GM18502 (cell line): ENCODE results near the gene ELOVL4.
A peak's percentile ranks its signal among the peaks of the same experiment; 100 is the strongest.

Experiments
- ATAC-seq: cut with Tn5 transposase; IDR thresholded peaks from one replicate; pipeline ENCODE4 v1.9.1; 2021; ENCODE audit warnings: mild to moderate bottlenecking; ENCODE audit not compliant: unreplicated experiment, poor library complexity

Gene ELOVL4

DNA sequence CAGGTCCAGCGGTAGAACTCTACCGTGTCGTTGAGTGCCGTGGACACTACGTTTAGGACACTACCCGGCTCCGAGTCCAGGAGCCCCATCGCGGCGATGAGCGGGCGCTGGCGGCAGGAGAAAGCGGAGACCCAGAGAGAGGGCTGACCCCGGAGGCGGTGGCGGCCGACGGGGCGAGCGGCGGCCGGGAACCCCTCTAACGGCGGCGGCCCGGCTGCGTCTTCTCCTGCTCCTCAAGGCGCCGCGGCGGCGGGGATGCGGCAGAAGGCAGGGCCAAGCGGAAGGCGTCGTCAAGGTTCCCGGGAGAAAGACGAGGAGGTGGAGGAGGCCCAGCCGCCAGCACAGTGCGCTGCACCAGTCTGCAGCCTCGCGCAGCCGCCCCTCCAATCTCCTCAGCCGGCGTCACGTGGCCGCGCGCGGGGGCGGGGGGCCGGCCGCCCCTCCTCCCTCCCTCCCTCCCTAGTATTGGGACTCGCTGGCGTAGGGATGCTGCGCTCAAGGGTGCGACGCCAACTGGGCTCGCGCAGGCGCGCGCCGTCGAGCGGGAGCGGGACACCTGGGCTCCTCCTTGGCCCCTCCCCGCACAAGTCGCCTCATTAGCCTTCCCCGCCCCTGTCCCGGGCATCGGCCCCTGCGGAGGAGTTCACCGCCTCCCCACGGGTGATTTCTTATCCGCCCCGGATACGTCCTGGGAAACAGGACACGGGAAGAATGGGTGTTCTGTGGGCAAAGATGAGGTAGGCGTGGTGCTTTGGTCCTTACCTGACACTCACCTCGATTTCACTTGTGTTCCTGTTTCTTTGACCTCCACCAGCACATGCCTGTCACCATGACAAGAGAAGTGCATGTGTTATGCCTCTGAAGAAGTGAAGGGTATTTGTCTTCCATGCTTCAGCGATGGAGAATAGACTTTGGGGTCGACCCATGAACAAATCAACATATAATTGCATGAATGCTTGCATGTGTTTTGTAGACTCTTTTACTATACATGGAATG lies at the start of gene ELOVL4:
Gene ELOVL4, minus strand, starts transcription at position 363 of the 996 bp plus-strand sequence. Its CDS starts 274 bp downstream, at position 89.
- peak; percentile 55 for ATAC-seq

DNA sequence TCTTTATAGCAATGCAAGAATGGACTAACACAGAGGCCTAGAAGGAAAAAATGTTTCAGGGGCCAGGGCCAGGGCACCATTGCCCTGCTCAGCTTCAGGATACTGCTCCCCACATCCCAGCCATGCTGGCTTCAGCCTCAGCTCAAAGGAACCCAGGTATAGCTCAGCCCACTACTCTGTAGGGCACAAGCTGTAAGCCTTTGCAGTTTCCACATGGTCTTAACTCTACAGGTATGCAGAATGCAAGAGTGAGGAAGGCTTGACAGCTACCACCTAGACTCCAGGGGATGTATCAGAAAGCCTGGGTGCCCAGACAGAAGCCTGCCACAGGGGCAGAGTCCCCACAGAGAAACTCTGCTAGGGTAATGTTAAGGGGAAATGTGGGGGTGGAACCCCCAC lies 46.6 kb upstream of the ELOVL4 start:
- no peak for ATAC-seq

DNA sequence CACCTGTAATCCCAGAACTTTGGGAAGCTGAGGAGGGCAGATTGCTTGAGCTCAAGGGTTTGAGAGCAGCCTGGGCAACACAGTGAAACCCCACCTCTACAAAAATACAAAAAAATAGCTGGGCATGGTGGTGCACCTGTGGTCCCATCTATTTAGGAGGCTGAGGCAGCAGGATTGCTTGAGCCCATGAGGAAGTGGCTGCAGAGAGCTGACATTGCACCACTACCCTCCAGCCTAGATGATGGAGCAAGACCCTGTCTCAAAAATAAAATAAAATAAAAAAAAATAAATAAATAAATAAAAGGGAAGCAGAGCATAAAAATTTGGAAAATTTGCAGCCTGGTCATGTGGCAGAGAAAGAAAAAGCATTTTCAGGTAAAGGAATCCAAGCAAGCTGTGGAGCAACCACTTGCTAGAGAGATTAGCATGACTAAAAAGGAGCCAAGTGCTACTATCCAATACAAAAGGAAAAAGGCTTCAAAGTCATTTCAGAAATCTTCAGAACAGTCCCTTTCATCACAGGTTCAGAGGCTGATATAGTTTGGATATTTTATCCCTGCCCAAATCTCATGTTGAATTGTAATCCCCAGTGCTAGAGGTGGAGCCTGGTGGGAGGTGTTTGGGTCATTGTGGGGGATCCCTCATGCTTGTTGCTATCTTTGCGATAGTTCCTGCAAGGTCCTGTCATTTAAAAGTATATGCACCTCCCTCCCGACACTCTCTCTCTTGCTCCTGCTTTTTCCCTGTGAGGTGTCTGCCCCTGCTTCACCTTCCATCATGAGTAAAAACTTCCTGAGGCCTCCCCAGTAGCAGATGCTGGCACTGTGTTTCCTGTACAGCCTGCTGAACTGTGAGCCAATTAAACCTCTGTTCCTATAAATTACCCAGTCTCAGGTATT lies 45.9 kb upstream of the ELOVL4 start:
- no peak for ATAC-seq

DNA sequence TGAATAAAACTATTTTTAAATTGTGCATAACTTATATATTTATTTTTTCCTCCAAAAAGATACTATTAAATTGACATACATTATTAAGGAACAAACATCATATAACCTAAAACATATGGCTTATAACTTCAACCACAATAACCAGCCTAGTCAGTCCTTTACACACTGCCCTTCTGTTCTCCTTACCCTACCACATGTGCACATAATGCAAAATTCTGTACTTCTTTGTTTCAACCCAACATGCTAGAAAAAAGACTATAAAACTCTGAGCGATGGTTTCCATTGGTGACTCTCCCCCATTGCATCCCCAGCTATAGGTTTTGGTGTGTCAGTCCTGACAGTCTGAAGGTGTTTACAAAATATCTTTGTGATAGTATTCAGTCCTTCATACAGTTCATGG lies 42.3 kb upstream of the ELOVL4 start:
- ATAC-seq = no peak

DNA sequence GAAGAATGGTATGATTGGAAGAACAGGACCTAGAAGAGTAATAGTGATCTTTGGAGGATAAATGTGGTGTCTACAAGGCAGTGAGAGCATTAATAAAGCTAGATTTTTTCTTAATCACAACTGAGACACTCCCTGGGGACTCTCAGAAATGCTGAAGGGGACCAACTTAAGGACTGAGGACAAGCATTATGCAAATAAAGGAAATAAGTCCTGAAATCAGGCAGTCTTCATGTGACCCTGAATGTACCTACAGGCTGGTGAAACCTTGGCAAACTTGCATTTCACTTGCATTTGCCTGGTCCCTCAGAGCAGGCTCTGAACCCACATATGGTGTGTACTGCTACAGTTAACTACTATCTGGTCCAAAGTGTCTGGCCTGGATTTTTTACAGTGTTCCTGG lies 37.8 kb upstream of the ELOVL4 start:
- no peak for ATAC-seq

DNA sequence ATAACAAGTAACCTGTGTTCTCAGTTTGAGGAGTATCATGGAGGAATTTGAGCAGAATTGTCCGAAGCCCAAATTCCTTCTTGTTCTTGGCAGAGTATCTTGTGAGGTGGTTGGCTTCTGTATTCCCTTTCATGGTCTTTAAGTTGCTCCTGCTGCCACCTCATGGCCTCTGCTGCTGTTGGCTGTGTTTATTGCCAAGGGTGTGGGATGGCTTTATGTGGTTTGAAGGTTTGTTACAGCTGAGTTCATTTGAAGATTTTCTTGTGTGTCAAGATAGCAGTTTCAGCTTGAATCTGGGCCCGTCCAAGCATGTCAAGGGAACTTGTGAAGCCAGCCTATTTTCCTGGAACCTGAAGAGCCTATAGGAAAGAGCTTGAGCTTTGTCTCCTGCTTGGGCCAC lies 36.9 kb upstream of the ELOVL4 start:
- peak; percentile 62 for ATAC-seq

DNA sequence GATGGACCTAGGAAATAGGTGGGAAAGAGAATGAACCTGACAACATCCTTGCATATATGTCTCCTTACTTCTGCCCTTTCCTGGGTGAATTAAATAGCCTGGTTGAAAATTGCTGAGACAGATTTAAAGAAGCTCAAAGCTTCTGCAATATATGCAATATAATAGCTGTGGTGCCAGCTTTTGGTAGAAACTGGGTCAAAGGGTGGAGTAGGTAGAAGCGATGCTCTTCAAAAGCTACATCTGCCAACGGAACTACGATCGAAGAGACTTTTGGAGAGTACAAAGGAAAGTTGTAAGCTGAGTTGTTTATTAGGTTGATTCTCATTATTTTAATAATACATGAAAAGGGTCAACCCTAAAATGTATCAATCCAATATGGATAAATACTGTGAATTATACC lies 34.3 kb upstream of the ELOVL4 start:
- no peak for ATAC-seq

DNA sequence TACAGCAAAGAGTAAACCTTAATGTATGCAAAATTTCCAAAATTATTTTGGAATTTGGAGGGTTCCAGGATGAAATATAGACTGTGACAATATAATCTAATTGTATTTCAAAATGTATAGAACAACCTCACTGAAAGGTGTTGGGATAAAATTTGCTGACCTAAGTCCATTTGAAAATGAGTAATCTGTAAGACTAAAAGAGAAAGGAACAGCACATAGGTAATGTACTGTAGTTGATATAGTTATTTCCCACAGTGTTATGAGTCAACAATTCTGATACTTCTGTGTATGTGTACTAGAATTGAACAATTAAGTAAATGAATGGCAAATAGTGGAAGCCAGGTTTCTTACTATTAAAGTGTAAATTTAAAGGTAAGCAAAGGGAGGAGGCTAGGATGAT lies 23.8 kb upstream of the ELOVL4 start:
- no peak for ATAC-seq

DNA sequence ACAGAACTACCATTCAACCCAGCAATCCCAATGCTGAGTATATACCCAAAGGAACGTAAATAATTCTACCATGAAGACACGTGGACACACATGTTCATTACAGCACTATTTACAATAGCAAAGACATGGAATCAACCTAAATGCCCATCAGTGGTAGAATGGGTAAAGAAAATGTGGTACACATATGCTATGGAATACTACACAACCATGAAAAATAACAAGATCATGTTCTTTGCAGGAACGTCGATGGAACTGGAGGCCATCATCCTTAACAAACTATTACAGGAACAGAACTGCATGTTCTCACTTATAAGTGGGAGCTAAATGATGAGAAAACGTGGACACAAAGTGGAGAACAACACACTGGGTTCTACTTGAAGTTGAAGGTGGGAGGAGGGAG lies 22.4 kb upstream of the ELOVL4 start:
- no peak for ATAC-seq

DNA sequence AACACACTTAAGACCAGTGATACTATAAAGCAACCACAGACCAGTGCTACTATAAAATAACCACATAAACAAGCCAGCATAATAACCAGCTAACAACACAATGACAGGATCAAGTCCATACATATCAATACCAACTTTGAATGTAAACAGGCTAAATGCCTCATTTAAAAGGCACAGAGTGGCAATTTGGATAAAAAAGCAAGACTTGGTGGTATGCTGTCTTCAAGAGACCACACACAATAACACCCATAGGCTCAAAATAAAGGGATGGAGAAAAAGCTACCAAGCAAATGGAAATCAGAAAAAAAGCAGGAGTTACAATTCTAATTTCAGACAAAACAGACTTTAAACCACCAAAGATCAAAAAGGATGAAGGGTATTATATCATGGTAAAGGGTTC lies 19.8 kb upstream of the ELOVL4 start:
- no peak for ATAC-seq

DNA sequence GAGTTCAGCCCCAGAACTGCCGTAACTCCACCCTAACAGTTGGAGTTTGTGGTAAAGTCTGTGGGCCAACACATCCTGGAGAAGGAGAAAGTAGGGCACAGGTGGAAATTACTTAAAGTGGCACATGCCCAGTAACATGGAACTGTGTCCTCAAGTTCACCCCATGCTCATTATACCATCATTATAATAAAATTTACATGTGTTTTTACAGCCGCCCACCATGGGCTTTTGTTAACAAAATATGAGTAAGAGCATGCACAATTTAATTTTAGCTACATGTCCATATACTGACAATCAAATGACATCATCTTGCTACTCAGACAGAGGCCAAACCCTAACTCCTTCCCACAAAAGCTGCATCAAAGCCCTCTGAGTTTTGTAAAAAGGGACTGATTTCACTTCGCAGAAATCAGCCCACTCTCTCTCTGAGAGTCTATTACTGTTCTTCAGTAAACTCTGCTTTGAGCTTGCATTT lies 17.3 kb upstream of the ELOVL4 start:
- ATAC-seq = no peak

DNA sequence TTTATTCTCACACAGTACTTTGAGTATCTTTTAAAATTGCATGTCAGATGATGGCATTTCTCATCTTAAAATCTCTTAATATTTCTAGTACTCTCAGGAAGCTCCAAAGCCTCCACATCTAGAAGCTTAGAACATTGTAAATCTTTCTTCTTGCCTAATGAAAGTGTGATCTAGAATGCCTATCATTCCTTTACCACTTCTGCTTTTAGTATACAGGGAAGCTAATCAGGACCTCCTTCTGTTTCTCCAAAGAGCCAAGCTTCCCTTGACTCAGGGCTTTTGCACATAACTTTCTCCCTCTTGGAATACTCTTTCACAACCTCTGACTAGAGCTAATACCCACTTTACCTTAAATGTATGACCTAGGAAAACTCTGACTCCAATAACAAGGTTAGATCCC lies 7.5 kb upstream of the ELOVL4 start:
- no peak for ATAC-seq

DNA sequence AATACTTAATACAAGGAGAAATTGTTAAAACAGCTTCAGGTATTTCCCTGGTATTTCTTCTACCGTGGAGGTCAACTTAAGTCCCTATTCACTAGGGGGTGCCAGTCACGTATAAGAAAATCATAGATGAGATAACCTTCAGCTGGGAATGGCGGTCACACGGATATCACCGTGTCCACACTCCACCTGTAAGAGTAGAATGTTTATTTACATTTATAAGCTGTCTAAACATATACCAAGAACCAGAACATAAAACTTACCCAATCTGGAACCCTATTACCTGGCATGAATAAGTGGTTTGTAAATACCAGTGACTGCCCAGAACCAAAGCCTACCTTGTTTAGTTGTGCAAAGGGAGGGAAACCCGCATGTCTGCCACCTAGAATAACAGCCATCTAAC lies 1.9 kb upstream of the ELOVL4 start:
- ATAC-seq = peak; percentile 66

DNA sequence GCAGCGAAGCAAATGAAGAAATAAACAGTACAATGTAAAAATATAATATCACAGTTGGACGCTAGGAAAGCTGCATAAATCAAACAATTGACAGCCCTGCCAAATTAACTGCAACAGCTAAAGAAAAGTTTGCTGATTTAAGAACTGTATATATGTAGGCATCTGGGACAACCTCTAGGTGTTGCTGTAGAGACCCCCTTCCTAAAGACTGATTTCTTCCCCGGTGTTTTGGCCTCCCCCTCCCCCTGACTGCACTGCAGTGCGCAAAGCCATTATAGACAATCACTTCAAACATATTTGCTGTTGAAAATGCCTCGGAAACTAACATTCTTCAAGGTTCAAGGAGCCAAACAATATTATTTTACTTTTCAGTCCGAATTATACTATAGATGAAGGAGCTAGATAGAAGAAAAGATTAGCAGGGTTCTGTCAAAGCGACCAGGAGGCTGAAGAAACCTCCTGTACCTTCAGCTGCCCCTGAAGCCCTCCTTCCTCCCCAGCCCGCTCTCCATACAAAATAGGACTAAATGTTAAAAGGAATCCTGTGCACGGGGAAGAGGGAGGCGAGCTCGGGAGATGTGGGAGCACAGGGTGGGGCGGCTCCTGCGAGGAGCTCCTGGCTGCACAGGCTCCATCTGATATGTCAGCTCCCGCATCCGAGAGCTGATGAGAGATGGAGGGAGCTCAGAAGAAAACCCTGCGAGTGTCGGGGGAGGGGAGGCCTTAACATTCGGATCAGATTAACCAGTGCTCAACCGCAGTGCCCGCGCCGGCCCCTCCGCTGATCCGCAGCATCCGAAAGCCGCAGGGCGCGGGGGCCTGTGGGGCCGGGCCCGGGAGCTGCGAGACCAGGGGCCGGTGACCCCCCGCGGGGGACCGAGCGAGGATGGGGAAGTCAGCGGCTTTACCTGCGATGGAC lies 822 bp downstream of the ELOVL4 start:
- ATAC-seq = peak; percentile 42

DNA sequence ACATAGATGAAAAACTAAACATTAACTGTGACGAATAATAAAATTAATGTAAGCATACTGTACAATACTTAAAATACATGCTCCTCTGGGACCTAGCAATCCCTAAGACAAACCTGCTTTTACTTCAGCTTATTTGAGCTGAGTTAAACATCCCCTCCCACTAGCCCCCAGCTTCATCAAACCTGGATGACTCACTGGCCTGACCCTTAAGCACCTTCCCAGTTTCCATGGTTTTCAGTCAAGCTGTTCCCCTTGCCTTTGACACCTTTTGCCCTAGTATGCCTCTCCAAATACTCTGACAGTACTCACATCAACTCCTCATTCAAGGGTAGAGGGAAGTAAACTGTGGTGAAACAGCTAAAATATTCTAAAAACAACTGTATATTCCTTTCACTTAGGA lies 4.2 kb downstream of the ELOVL4 start:
- ATAC-seq = no peak

DNA sequence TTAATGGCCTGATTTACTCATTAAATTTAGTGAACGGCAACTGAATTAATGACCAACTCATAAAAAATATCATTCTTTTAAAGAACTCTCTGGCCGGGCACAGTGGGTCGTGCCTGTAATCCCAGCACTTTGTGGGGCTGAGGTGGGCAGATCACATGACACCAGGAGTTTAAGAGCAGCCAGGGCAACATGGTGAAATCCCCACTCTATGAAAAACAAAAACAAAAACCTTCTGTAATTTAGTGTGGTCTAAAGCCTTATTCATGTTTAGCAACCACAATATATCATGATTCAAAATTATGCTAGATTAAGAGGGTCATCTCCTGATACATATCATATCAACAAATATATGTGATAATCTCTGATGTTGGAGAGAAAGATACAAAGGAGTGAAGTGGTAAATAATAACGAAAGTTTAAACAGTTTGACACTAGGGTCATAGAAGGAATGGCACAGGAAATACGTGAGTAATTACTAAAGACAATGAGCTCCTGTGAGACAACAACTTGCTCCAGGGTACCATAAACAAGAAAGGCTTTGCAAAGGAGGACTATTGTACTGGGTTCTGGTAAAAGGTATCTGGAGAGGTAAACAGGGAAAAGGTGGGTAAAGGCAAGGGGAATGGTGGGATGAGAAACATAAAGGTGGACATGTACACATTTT lies 5.7 kb downstream of the ELOVL4 start:
- no peak for ATAC-seq

DNA sequence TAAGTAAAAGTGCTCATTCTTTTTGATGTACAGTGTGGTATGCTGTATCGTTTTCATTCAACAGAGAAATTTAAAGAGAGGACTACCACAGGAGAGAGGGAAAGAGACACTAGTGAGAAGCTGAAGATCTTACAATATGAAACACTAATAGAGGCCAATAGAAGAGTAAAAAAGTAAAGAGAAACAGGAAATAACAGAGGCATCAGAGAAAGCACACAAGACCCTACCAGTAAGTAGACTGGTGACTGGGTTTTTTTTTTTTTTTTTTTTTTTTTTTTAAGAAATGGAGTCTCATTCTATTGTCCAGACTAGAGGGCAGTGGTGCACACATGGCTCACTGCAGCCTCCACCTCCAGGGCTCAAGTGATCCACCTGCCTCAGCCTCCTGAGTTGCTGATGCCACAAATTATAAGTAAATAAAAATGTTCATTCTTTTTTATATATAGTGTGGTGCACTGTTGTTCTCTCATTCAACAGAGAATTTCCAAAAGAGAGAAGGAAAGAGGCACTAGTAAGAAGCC lies 18.8 kb downstream of the ELOVL4 start:
- no peak for ATAC-seq

DNA sequence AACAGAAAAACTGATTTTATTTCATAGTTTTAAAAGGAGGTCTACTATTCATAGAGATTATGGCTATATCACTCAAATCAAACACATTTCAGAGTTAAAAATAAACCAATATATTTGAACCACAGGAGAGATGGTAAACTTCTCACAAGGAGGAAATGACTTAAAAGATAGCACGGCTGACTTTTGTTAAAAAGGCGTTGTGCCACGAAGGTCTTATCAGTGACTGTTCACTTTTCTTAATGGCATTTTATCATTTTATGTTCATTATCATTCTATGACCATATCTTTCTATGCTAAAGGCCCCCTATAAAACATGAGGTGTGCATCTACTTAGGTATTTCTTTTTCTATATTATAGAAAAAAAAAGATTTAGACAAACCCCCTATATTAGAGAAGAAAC lies 19.6 kb downstream of the ELOVL4 start:
- no peak for ATAC-seq

DNA sequence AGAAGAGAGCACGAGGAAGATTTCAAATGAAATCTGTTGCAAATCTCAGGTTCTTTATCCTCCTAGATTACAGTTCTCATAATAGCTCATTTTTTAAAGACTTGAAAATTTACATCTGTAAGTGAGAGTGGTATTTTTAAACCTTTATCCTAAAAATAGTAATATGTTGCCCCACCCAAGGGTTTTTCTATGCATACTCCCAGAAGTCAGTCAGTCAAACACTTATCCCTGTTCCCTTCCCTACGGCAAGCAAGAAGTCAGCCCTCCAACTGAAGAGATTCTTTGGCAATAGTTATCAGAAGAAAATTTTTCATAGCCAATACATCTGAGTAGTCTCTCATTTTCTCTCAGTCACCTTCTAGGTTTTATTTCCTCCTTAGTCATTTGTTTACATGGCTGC lies 24.1 kb downstream of the ELOVL4 start:
- no peak for ATAC-seq
